ENCODE data around the gene HSPA1L. TPM values are rescaled to one million over a fixed set of nuclear protein-coding genes. Genes with fewer than 3 reads are reported as not detected.

The HSPA1L gene
- total RNA-seq, 1 experiment from 2014 or later: 1.2 TPM

- ChIA-PET POLR2A (no interaction called here), CTCF (interaction anchor here (0.6 to 1.5 kb wide), 5 partner anchors 9 to 55 kb away, joined by 3 to 6 read pairs (median 4); partner anchors contain the start of gene LSM2)
- DNase-seq (ENCODE audit: low spot score): no peak
- Mint-ChIP-seq H3K27me3 (ENCODE audit: low read depth) (no peaks in the 10 kb centered on the region), H3K36me3 (peaks cover 20% of the 10 kb centered on the region), H3K4me1 (0 out of 2 replicates have a peak, but pooled peaks cover 2% of the 10 kb centered on the region), H3K27ac (no peak overlapping the region), H3K9me3 (no peaks in the 10 kb centered on the region), H3K4me3 (no peak overlapping the region)
- no peak for ATAC-seq
- TF ChIP-seq CREB1 (CRISPR knock-in tag; IDR thresholded peaks at IDR 0.05) (no peak), TCF7 (CRISPR knock-in tag; IDR thresholded peaks at IDR 0.05; ENCODE audit: low read depth) (no peak), ESRRA (CRISPR knock-in tag; IDR thresholded peaks at IDR 0.05; ENCODE audit: borderline replicate concordance) (no peak), CTCF (IDR thresholded peaks at IDR 0.05) (no peak), NFATC4 (CRISPR knock-in tag; IDR thresholded peaks at IDR 0.05) (no peak), PREB (CRISPR knock-in tag; IDR thresholded peaks at IDR 0.05; ENCODE audit: borderline replicate concordance) (no peak), JAZF1 (CRISPR knock-in tag; IDR thresholded peaks at IDR 0.05) (no peak), HMGXB4 (CRISPR knock-in tag; IDR thresholded peaks at IDR 0.05) (no peak), FOXK1 (CRISPR knock-in tag; IDR thresholded peaks at IDR 0.05) (no peak), NR2C2 (CRISPR knock-in tag; IDR thresholded peaks at IDR 0.05) (no peak), ZNF671 (CRISPR knock-in tag; IDR thresholded peaks at IDR 0.05) (no peak), ZNF425 (CRISPR knock-in tag; conservative IDR thresholded peaks at IDR 0.05) (no peak), RORB (CRISPR knock-in tag; IDR thresholded peaks at IDR 0.05) (no peak)
- TF ChIP-seq, protein P1, sequence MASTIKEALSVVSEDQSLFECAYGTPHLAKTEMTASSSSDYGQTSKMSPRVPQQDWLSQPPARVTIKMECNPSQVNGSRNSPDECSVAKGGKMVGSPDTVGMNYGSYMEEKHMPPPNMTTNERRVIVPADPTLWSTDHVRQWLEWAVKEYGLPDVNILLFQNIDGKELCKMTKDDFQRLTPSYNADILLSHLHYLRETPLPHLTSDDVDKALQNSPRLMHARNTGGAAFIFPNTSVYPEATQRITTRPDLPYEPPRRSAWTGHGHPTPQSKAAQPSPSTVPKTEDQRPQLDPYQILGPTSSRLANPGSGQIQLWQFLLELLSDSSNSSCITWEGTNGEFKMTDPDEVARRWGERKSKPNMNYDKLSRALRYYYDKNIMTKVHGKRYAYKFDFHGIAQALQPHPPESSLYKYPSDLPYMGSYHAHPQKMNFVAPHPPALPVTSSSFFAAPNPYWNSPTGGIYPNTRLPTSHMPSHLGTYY (CRISPR knock-in tag; IDR thresholded peaks at IDR 0.05): no peak
- TF ChIP-seq, protein P2, sequence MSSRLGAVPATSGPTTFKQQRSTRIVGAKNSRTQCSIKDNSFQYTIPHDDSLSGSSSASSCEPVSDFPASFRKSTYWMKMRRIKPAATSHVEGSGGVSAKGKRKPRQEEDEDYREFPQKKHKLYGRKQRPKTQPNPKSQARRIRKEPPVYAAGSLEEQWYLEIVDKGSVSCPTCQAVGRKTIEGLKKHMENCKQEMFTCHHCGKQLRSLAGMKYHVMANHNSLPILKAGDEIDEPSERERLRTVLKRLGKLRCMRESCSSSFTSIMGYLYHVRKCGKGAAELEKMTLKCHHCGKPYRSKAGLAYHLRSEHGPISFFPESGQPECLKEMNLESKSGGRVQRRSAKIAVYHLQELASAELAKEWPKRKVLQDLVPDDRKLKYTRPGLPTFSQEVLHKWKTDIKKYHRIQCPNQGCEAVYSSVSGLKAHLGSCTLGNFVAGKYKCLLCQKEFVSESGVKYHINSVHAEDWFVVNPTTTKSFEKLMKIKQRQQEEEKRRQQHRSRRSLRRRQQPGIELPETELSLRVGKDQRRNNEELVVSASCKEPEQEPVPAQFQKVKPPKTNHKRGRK (CRISPR knock-in tag; IDR thresholded peaks at IDR 0.05; ENCODE audit: borderline replicate concordance): no peak
- TF ChIP-seq, protein P3, sequence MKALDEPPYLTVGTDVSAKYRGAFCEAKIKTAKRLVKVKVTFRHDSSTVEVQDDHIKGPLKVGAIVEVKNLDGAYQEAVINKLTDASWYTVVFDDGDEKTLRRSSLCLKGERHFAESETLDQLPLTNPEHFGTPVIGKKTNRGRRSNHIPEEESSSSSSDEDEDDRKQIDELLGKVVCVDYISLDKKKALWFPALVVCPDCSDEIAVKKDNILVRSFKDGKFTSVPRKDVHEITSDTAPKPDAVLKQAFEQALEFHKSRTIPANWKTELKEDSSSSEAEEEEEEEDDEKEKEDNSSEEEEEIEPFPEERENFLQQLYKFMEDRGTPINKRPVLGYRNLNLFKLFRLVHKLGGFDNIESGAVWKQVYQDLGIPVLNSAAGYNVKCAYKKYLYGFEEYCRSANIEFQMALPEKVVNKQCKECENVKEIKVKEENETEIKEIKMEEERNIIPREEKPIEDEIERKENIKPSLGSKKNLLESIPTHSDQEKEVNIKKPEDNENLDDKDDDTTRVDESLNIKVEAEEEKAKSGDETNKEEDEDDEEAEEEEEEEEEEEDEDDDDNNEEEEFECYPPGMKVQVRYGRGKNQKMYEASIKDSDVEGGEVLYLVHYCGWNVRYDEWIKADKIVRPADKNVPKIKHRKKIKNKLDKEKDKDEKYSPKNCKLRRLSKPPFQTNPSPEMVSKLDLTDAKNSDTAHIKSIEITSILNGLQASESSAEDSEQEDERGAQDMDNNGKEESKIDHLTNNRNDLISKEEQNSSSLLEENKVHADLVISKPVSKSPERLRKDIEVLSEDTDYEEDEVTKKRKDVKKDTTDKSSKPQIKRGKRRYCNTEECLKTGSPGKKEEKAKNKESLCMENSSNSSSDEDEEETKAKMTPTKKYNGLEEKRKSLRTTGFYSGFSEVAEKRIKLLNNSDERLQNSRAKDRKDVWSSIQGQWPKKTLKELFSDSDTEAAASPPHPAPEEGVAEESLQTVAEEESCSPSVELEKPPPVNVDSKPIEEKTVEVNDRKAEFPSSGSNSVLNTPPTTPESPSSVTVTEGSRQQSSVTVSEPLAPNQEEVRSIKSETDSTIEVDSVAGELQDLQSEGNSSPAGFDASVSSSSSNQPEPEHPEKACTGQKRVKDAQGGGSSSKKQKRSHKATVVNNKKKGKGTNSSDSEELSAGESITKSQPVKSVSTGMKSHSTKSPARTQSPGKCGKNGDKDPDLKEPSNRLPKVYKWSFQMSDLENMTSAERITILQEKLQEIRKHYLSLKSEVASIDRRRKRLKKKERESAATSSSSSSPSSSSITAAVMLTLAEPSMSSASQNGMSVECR (CRISPR knock-in tag; IDR thresholded peaks at IDR 0.05; ENCODE audit: borderline replicate concordance): no peak
Measured at GRCh38 chr6:31778999-31779885, 35.8 kb downstream of the HSPA1L start.
